Measurements from ENCODE around the gene RIPOR2.

DNA sequence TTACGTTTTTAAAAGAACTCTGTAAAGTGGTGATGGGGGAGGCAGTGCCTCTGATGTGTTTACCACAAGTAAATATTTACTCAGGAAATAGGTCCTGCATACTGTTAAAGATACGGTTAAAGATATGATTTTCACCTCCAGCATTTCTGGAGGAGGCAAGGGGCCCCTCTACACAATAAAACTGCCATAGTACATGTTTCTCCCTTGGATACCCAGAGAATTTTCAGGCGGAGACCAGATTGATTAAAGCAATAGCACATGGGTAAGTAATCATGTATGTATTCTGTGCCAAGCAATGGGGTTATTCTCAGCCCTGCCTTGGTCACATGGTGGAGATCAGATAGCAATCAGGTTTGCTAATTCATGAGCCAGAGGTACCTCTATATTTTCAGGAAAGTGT is 9.6 kb downstream of the RIPOR2 start:
- TF ChIP-seq ZNF658 (tag by site-specific recombination; IDR thresholded peaks at IDR 0.05) (no peak), SETDB1 (IDR thresholded peaks at IDR 0.05; ENCODE audit: insufficient read length, low read length) (no peak), TCF7L2 (IDR thresholded peaks at IDR 0.05; ENCODE audit: borderline replicate concordance, low read depth, low read length) (no peak), ZNF513 (tag by site-specific recombination; IDR thresholded peaks at IDR 0.05) (no peak)
- TF ChIP-seq, protein P1, sequence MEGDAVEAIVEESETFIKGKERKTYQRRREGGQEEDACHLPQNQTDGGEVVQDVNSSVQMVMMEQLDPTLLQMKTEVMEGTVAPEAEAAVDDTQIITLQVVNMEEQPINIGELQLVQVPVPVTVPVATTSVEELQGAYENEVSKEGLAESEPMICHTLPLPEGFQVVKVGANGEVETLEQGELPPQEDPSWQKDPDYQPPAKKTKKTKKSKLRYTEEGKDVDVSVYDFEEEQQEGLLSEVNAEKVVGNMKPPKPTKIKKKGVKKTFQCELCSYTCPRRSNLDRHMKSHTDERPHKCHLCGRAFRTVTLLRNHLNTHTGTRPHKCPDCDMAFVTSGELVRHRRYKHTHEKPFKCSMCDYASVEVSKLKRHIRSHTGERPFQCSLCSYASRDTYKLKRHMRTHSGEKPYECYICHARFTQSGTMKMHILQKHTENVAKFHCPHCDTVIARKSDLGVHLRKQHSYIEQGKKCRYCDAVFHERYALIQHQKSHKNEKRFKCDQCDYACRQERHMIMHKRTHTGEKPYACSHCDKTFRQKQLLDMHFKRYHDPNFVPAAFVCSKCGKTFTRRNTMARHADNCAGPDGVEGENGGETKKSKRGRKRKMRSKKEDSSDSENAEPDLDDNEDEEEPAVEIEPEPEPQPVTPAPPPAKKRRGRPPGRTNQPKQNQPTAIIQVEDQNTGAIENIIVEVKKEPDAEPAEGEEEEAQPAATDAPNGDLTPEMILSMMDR (tag by site-specific recombination; IDR thresholded peaks at IDR 0.05): no peak

Data from HEK293 (cell line).